HepG2 (cell line): ENCODE measurements around the gene KDM5D. TPM values are rescaled to one million over a fixed set of nuclear protein-coding genes. Genes with fewer than 3 reads are reported as not detected.
A peak's percentile ranks its signal among the peaks of the same experiment; 100 is the strongest.

ENCODE experiments used
- ARNT2 ChIP-seq: sonication (generic); formaldehyde crosslinking; IDR thresholded peaks from 2 replicates; pipeline ENCODE4 v1.8.0; 2022; ENCODE audit warnings: mild to moderate bottlenecking, low read depth, missing genetic modification reagents, moderate library complexity
- GABPA ChIP-seq, 2 experiments: IDR thresholded peaks; 2 replicates each; pipeline ENCODE4 v1.6.1; 2011 to 2016; ENCODE audit warnings: low read depth in 2 of 2, low read length in 1 of 2, missing biosample characterization in 1 of 2, missing genetic modification characterization in 1 of 2
- NR3C1 ChIP-seq: sonication (generic); formaldehyde crosslinking; IDR thresholded peaks from 2 replicates; pipeline ENCODE4 v1.4.0; 2020; ENCODE audit warnings: missing genetic modification reagents
- RBFOX2 ChIP-seq: fragments of 200-400 bp; formaldehyde crosslinking; IDR thresholded peaks from 2 replicates; pipeline ENCODE4 v1.6.1; 2017; ENCODE audit warnings: low read depth, mild to moderate bottlenecking, low read length
- TP53 ChIP-seq: sonication (generic); formaldehyde crosslinking; conservative IDR thresholded peaks from 2 replicates; pipeline ENCODE4 v1.4.0; 2020; ENCODE audit warnings: missing genetic modification reagents
- ZBTB25 ChIP-seq: IDR thresholded peaks from 2 replicates; pipeline ENCODE4 v1.6.1; 2018; ENCODE audit warnings: missing genetic modification reagents
- ZNF264 ChIP-seq: sonication (generic); formaldehyde crosslinking; IDR thresholded peaks from 2 replicates; pipeline ENCODE4 v1.4.0; 2020; ENCODE audit warnings: missing genetic modification reagents
- ZNF407 ChIP-seq: sonication (generic); formaldehyde crosslinking; IDR thresholded peaks from one replicate; pipeline ENCODE4 v1.5.1; 2020; ENCODE audit warnings: mild to moderate bottlenecking, missing genetic modification reagents; ENCODE audit errors: not compliant biosample characterization
- ZNF501 ChIP-seq: sonication (generic); formaldehyde crosslinking; IDR thresholded peaks from 2 replicates; pipeline ENCODE4 v1.5.1; 2020; ENCODE audit warnings: mild to moderate bottlenecking, moderate library complexity, missing genetic modification reagents
- ZNF83 ChIP-seq: sonication (generic); formaldehyde crosslinking; IDR thresholded peaks from 2 replicates; pipeline ENCODE4 v1.4.0; 2020; ENCODE audit warnings: missing genetic modification reagents, mild to moderate bottlenecking, borderline replicate concordance
- ZNF841 ChIP-seq: sonication (generic); formaldehyde crosslinking; IDR thresholded peaks from 2 replicates; pipeline ENCODE4 v1.8.1; 2023; ENCODE audit warnings: missing genetic modification reagents, borderline replicate concordance
- polyA plus RNA-seq, 8 experiments: library from polyadenylated mRNA; depleted of rRNA in 3 of 8; stranded (reverse) in 7 of 8; unstranded in 1 of 8; fragments of >200 nt; fragmentation: Illumina TruSeq in 4 of 8; extraction: Trizol in 4 of 8; gene quantifications; 2 replicates each; pipeline versions ENCODE4 v1.2.1 to v1.2.3, GENCODE V29; 2011 to 2016; ENCODE audit warnings: low read depth in 4 of 8, missing spikeins in 1 of 8, mixed read lengths in 1 of 8; ENCODE audit not compliant: insufficient read depth in 1 of 8
- total RNA-seq, 5 experiments: library from RNA; depleted of rRNA; stranded (reverse); fragments of >200 nt; fragmentation: Illumina TruSeq; extraction: Trizol; gene quantifications; 2 replicates each; pipeline ENCODE4 v1.2.3, GENCODE V29; 2016; ENCODE audit warnings: low read depth in 1 of 5
- TF ChIP-seq, protein P1 (sequence below), 2 experiments: IDR thresholded peaks; 2 replicates each; pipeline ENCODE4 v1.6.1; 2011 to 2012; ENCODE audit warnings: low read length in 2 of 2, borderline replicate concordance in 1 of 2, low read depth in 1 of 2, mild to moderate bottlenecking in 1 of 2, moderate library complexity in 1 of 2

KDM5D gene
- total and polyA plus RNA-seq, 2 of the 13 experiments (the other 11 are each of a cell fraction or from before 2014, with no cell fraction given): 16.6 to 32.7 TPM

DNA sequence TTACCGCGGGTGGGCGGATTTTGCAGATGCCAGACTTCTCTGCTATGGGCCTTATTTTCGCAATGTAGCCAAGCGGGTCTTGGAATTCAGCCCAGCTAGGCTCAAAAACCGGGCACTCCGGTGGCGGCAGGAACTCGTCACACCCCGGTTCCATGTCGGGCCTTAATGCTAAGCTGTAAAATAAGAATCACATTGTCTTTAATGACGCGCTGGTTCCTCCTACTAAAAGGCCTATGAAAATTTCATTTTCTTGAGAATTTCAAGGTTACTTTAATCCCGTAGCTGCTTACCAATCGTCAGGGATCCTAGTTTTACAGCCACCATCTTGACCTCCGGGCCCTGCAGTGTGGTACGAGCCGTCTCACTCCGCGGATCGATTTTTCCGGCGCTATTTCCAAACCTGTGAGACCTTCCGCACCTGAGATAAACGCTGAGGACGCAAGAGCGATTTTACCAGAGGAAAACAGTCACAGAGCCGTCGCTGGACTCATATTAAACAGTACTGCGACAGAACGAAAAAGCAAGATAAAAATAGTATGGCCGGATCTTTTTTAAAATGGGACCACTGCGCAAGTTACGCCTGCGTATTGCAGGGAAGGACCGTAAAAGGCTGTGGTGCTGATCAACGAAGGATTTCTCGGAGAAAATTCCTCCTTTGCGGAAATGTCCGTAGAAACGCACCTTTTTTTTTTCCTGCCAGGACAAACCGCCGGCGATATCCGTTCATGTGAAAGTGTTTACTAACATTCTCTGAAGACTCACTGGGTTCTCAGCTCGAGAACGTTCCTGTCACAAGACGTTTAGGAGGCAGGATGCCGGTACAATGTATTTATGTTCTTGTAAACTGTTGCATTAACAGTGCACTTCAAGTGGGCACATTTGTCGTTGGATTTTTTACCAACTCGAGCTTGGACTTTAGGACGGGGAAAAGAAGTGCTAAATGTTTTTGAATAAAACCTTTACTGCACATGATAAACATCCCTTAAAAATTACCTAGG, at the start of gene KDM5D (continued):
- TF ChIP-seq GABPA (IDR thresholded peaks at IDR 0.05; ENCODE audit: low read depth, low read length): no peak
- no peak for TF ChIP-seq GABPA (CRISPR knock-in tag; IDR thresholded peaks at IDR 0.05; ENCODE audit: low read depth)
- TF ChIP-seq ZNF264: no peak
- no peak for TF ChIP-seq ARNT2 (CRISPR knock-in tag)
- no peak for TF ChIP-seq TP53 (CRISPR knock-in tag)
- no peak for TF ChIP-seq ZNF841 (CRISPR knock-in tag)
- no peak for TF ChIP-seq ZBTB25
- no peak for TF ChIP-seq ZNF83 (CRISPR knock-in tag)
- peak; percentile 52 for TF ChIP-seq RBFOX2
- TF ChIP-seq, protein P1, sequence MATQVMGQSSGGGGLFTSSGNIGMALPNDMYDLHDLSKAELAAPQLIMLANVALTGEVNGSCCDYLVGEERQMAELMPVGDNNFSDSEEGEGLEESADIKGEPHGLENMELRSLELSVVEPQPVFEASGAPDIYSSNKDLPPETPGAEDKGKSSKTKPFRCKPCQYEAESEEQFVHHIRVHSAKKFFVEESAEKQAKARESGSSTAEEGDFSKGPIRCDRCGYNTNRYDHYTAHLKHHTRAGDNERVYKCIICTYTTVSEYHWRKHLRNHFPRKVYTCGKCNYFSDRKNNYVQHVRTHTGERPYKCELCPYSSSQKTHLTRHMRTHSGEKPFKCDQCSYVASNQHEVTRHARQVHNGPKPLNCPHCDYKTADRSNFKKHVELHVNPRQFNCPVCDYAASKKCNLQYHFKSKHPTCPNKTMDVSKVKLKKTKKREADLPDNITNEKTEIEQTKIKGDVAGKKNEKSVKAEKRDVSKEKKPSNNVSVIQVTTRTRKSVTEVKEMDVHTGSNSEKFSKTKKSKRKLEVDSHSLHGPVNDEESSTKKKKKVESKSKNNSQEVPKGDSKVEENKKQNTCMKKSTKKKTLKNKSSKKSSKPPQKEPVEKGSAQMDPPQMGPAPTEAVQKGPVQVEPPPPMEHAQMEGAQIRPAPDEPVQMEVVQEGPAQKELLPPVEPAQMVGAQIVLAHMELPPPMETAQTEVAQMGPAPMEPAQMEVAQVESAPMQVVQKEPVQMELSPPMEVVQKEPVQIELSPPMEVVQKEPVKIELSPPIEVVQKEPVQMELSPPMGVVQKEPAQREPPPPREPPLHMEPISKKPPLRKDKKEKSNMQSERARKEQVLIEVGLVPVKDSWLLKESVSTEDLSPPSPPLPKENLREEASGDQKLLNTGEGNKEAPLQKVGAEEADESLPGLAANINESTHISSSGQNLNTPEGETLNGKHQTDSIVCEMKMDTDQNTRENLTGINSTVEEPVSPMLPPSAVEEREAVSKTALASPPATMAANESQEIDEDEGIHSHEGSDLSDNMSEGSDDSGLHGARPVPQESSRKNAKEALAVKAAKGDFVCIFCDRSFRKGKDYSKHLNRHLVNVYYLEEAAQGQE (IDR thresholded peaks at IDR 0.05; ENCODE audit: borderline replicate concordance in 1 of 2, low read depth in 1 of 2, low read length in 2 of 2): 0 out of 4 replicates have a peak, but pooled peaks of 1 of the 2 experiments have one; percentile 30
- TF ChIP-seq ZNF501 (CRISPR knock-in tag): 0 out of 2 replicates have a peak, but pooled peaks have one; percentile 43
- TF ChIP-seq NR3C1 (CRISPR knock-in tag): no peak
- no peak for TF ChIP-seq ZNF407 (CRISPR knock-in tag)
